MM.1S (cell line): ENCODE results near the gene PTGIR.

Experiments
- DNase-seq: peaks from one replicate; pipeline ENCODE4 v3.0.0-alpha.2; 2015
- H2AFZ ChIP-seq: fragments of 300-600 bp; sonication (generic); 2 replicates; pipeline ENCODE4 v1.6.0; 2016; ENCODE audit warnings: antibody characterized with exemption, low read length
- H3F3A ChIP-seq: fragments of 300-600 bp; sonication (generic); 2 replicates; pipeline ENCODE4 v1.6.1; 2016; ENCODE audit warnings: mild to moderate bottlenecking, antibody characterized with exemption, low read length, moderate library complexity, mixed read lengths; ENCODE audit not compliant: insufficient read depth
- H3K27ac ChIP-seq: fragments of 300-600 bp; sonication (generic); 2 replicates; pipeline ENCODE4 v1.5.1; 2016; ENCODE audit warnings: mild to moderate bottlenecking, low read length
- H3K27me3 ChIP-seq: fragments of 300-600 bp; sonication (generic); replicated peaks from 2 replicates; pipeline ENCODE4 v1.6.0; 2016; ENCODE audit warnings: low read length; ENCODE audit not compliant: insufficient read depth
- H3K36me3 ChIP-seq: fragments of 300-600 bp; sonication (generic); replicated peaks from 2 replicates; pipeline ENCODE4 v1.6.1; 2016; ENCODE audit warnings: mild to moderate bottlenecking, low read length, mixed read lengths; ENCODE audit not compliant: insufficient read depth
- H3K4me1 ChIP-seq: fragments of 300-600 bp; sonication (generic); 2 replicates; pipeline ENCODE4 v1.6.1; 2016; ENCODE audit warnings: low read length, mixed read lengths
- H3K4me2 ChIP-seq: fragments of 300-600 bp; sonication (generic); 2 replicates; pipeline ENCODE4 v1.6.0; 2016; ENCODE audit warnings: low read depth, low read length
- H3K4me3 ChIP-seq: fragments of 300-600 bp; sonication (generic); 2 replicates; pipeline ENCODE4 v1.5.1; 2016; ENCODE audit warnings: low read length, mixed read lengths
- H3K79me2 ChIP-seq: fragments of 300-600 bp; sonication (generic); 2 replicates; pipeline ENCODE4 v1.6.1; 2016; ENCODE audit warnings: mixed run types, low read length, mixed read lengths
- H3K9ac ChIP-seq: fragments of 300-600 bp; sonication (generic); 2 replicates; pipeline ENCODE4 v1.6.1; 2016; ENCODE audit warnings: low read length, mixed read lengths
- H3K9me2 ChIP-seq: fragments of 300-600 bp; sonication (generic); replicated peaks from 2 replicates; pipeline ENCODE4 v1.6.1; 2016; ENCODE audit warnings: mild to moderate bottlenecking, low read length, mixed read lengths; ENCODE audit not compliant: insufficient read depth
- H3K9me3 ChIP-seq: fragments of 300-600 bp; sonication (generic); replicated peaks from 2 replicates; pipeline ENCODE4 v1.6.1; 2016; ENCODE audit warnings: mild to moderate bottlenecking, low read length, mixed read lengths; ENCODE audit not compliant: insufficient read depth
- H4K20me1 ChIP-seq: fragments of 300-600 bp; sonication (generic); 2 replicates; pipeline ENCODE4 v1.6.1; 2016; ENCODE audit warnings: mild to moderate bottlenecking, low read length, moderate library complexity, mixed read lengths; ENCODE audit not compliant: insufficient read depth
- EZH2 ChIP-seq: fragments of 300-600 bp; sonication (generic); optimal IDR thresholded peaks from 2 replicates; pipeline ENCODE3; 2017; ENCODE audit warnings: low read depth, mild to moderate bottlenecking, antibody characterized with exemption, low read length, mixed read lengths
- EZH2phosphoT487 ChIP-seq: fragments of 300-600 bp; sonication (generic); IDR thresholded peaks from 2 replicates; pipeline ENCODE4 v1.6.1; 2018; ENCODE audit warnings: antibody characterized with exemption, low read length
- TF ChIP-seq, protein P1 (sequence below): fragments of 300-600 bp; sonication (generic); IDR thresholded peaks from 2 replicates; pipeline ENCODE4 v1.5.1; 2016; ENCODE audit warnings: antibody characterized with exemption, low read length, mixed read lengths

PTGIR gene

DNA sequence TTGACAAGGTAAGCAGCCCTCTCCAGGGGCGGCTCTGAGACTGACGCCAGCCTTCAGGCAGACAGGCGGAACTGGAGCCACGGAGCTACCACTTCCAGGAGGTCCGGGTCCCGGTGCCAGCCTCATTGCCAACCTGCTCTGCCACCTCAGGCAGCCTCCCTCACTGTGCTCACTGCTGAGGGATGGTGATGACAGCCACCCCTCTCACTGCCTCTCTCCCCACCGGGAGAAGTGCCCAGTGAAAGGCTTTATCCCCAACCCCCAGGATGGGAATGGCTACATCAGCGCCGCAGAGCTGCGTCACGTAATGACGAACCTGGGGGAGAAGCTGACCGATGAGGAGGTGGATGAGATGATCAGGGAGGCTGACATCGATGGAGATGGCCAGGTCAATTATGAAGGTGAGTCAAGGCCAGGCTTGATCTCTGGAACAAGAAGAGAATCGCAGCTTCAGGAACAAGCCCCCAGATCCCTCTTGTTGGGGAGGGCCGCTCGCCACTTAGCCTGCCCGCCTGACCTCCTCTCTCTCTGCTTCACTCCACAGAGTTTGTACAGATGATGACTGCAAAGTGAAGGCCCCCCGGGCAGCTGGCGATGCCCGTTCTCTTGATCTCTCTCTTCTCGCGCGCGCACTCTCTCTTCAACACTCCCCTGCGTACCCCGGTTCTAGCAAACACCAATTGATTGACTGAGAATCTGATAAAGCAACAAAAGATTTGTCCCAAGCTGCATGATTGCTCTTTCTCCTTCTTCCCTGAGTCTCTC is 16.1 kb downstream of the PTGIR start:
- Histone ChIP-seq H4K20me1 (peaks cover 47% of the 10 kb centered on the region), H3K9me2 (no peaks in the 10 kb centered on the region), H3K79me2 (peaks cover 25% of the 10 kb centered on the region), H3K27me3 (peaks cover 24% of the 10 kb centered on the region), H3K4me3 (no peak overlapping the region), H3K9me3 (no peaks in the 10 kb centered on the region), H3K4me2 (no peak overlapping the region), H2AFZ (no peak overlapping the region), H3K27ac (no peak overlapping the region), H3K36me3 (peaks cover 11% of the 10 kb centered on the region; the same call in 1 of the 2 replicates), H3K9ac (no peak overlapping the region), H3K4me1 (peaks cover 18% of the 10 kb centered on the region), H3F3A (peaks cover 23% of the 10 kb centered on the region)
- TF ChIP-seq EZH2 (no peak), EZH2phosphoT487 (no peak)
- TF ChIP-seq, protein P1, sequence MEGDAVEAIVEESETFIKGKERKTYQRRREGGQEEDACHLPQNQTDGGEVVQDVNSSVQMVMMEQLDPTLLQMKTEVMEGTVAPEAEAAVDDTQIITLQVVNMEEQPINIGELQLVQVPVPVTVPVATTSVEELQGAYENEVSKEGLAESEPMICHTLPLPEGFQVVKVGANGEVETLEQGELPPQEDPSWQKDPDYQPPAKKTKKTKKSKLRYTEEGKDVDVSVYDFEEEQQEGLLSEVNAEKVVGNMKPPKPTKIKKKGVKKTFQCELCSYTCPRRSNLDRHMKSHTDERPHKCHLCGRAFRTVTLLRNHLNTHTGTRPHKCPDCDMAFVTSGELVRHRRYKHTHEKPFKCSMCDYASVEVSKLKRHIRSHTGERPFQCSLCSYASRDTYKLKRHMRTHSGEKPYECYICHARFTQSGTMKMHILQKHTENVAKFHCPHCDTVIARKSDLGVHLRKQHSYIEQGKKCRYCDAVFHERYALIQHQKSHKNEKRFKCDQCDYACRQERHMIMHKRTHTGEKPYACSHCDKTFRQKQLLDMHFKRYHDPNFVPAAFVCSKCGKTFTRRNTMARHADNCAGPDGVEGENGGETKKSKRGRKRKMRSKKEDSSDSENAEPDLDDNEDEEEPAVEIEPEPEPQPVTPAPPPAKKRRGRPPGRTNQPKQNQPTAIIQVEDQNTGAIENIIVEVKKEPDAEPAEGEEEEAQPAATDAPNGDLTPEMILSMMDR, result no peak
- DNase-seq, result no peak

DNA sequence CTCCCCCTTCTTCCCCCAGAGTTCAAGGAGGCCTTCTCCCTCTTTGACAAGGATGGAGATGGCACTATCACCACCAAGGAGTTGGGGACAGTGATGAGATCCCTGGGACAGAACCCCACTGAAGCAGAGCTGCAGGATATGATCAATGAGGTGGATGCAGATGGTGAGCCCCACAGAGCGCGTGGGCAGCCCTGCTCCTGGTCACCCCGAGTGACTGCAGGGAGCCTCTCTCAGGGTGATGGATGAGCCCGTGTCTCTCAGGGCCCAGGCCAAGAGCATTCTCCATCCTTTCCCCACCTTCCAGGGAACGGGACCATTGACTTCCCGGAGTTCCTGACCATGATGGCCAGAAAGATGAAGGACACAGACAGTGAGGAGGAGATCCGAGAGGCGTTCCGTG is 16.7 kb downstream of the PTGIR start:
- H3K27ac ChIP-seq, result no peak overlapping the region
- H3K27me3 ChIP-seq, result peaks cover 19% of the 10 kb centered on the region
- no peak overlapping the region for H3K9ac ChIP-seq
- no peak overlapping the region for H3K4me3 ChIP-seq
- no peaks in the 10 kb centered on the region for H3K9me3 ChIP-seq
- peaks cover 31% of the 10 kb centered on the region for H3K79me2 ChIP-seq
- peaks cover 23% of the 10 kb centered on the region for H3K4me1 ChIP-seq
- no peak overlapping the region for H3K4me2 ChIP-seq
- H2AFZ ChIP-seq, result no peak overlapping the region
- H3K9me2 ChIP-seq, result no peaks in the 10 kb centered on the region
- DNase-seq, result no peak
- TF ChIP-seq EZH2, result no peak
- TF ChIP-seq, protein P1, result no peak
- TF ChIP-seq EZH2phosphoT487, result no peak
- H3K36me3 ChIP-seq, result peaks cover 11% of the 10 kb centered on the region; the same call in 1 of the 2 replicates
- peaks cover 52% of the 10 kb centered on the region for H4K20me1 ChIP-seq
- peaks cover 23% of the 10 kb centered on the region for H3F3A ChIP-seq

DNA sequence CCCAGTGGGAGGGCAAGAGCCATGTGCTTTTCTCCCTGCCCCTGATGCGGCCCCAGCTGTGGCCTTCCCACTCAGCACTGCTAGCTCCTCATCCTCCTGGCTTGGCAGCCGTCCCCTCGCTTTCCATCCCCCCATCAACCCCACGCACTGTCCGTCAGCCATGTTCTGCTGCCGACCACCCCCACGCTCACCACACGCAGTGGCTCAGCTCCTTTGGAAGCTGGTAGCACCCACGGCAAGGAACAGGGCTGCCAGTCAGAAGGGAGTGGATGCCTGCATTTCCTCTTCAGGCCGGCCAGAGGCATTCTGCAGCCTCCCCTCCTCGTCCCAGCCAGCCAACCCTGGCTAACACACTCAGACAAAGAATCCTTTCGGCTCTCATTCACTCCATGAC is 17.4 kb downstream of the PTGIR start:
- no peaks in the 10 kb centered on the region for H3K9me2 ChIP-seq
- H3K36me3 ChIP-seq, result peaks cover 11% of the 10 kb centered on the region; the same call in 1 of the 2 replicates
- H3K4me3 ChIP-seq, result no peak overlapping the region
- H3K27ac ChIP-seq, result no peak overlapping the region
- peaks cover 14% of the 10 kb centered on the region for H3K27me3 ChIP-seq
- no peak for DNase-seq
- H2AFZ ChIP-seq, result no peak overlapping the region
- peaks cover 30% of the 10 kb centered on the region for H3K4me1 ChIP-seq
- peaks cover 38% of the 10 kb centered on the region for H3K79me2 ChIP-seq
- H3K9me3 ChIP-seq, result no peaks in the 10 kb centered on the region
- no peak for TF ChIP-seq EZH2phosphoT487
- no peak for TF ChIP-seq EZH2
- TF ChIP-seq, protein P1, result no peak
- H4K20me1 ChIP-seq, result peaks cover 52% of the 10 kb centered on the region
- no peak overlapping the region for H3K9ac ChIP-seq
- peaks cover 26% of the 10 kb centered on the region for H3F3A ChIP-seq
- no peak overlapping the region for H3K4me2 ChIP-seq
